GM12878 (cell line): ENCODE results near the gene GPR108. TPM values are rescaled to one million over a fixed set of nuclear protein-coding genes. Genes with fewer than 3 reads are reported as not detected.

Experiments used
- HDGF ChIP-seq: fragments of 450-650 bp; IDR thresholded peaks from 2 replicates; pipeline ENCODE4 v1.6.1; 2016; ENCODE audit warnings: antibody characterized with exemption
- IKZF1 ChIP-seq: fragments of 450-650 bp; conservative IDR thresholded peaks from 2 replicates; pipeline ENCODE4 v1.6.1; 2017; ENCODE audit warnings: antibody characterized with exemption, mild to moderate bottlenecking
- MEF2A ChIP-seq: IDR thresholded peaks from 2 replicates; pipeline ENCODE4 v1.6.1; 2011; ENCODE audit warnings: low read depth, mild to moderate bottlenecking, low read length, moderate library complexity; ENCODE audit not compliant: insufficient read depth
- MXI1 ChIP-seq: fragments of 150-350 bp; IDR thresholded peaks from 2 replicates; pipeline ENCODE4 v1.6.1; 2011; ENCODE audit warnings: low read depth, mild to moderate bottlenecking, inconsistent platforms, low read length, improper control_type of control experiment
- NR2C2 ChIP-seq: IDR thresholded peaks from 2 replicates; pipeline ENCODE4 v1.6.1; 2011; ENCODE audit warnings: borderline replicate concordance, low read depth; ENCODE audit not compliant: control insufficient read depth, insufficient read length
- POU2F2 ChIP-seq: IDR thresholded peaks from 3 replicates; pipeline ENCODE4 v1.6.1; 2011; ENCODE audit warnings: low read depth, mild to moderate bottlenecking, low read length, borderline replicate concordance
- RBBP5 ChIP-seq: fragments of 200-600 bp; sonication (generic); conservative IDR thresholded peaks from 2 replicates; pipeline ENCODE4 v1.6.1; 2016
- SMAD1 ChIP-seq: fragments of 450-650 bp; IDR thresholded peaks from 2 replicates; pipeline ENCODE4 v1.6.1; 2018; ENCODE audit warnings: mild to moderate bottlenecking, low read depth; ENCODE audit not compliant: partially characterized antibody
- TCF12 ChIP-seq: IDR thresholded peaks from 2 replicates; pipeline ENCODE4 v1.6.1; 2011; ENCODE audit warnings: low read depth, mild to moderate bottlenecking, low read length
- YBX1 ChIP-seq: fragments of 450-650 bp; IDR thresholded peaks from 2 replicates; pipeline ENCODE4 v1.6.1; 2016; ENCODE audit warnings: antibody characterized with exemption
- ZNF274 ChIP-seq: IDR thresholded peaks from one replicate; pipeline ENCODE4 v1.8.0; 2011; ENCODE audit not compliant: insufficient read length, insufficient read depth
- polyA plus RNA-seq, 11 experiments: library from polyadenylated mRNA; depleted of rRNA in 4 of 11; unstranded in 6 of 11; stranded (reverse) in 5 of 11; fragments of >200 nt; fragmentation: Nextera tagmentation in 4 of 11; fragmentation: Illumina TruSeq in 1 of 11; extraction: Ambion mirVana in 4 of 11; extraction: Trizol in 1 of 11; gene quantifications; 1 replicate in 1 of 11; 2 replicates in 10 of 11; pipeline versions ENCODE4 v1.2.1 to v1.2.3, GENCODE V29; 2011 to 2016; ENCODE audit warnings: inconsistent platforms in 2 of 11, missing spikeins in 2 of 11, low read depth in 1 of 11
- total RNA-seq, 4 experiments: library from RNA; depleted of rRNA in 3 of 4; stranded (reverse); fragments of >200 nt in 3 of 4; fragmentation: Illumina TruSeq in 1 of 4; extraction: Trizol in 1 of 4; gene quantifications; 2 replicates each; pipeline versions ENCODE4 v1.2.1 to v1.2.3, GENCODE V29; 2013 to 2021
- TF ChIP-seq, protein P1 (sequence below): fragments of 150-350 bp; IDR thresholded peaks from 2 replicates; pipeline ENCODE4 v1.6.1; 2016; ENCODE audit warnings: low read depth, low read length
- TF ChIP-seq, protein P2 (sequence below): fragments of 450-650 bp; IDR thresholded peaks from 2 replicates; pipeline ENCODE4 v1.6.1; 2017; ENCODE audit warnings: mild to moderate bottlenecking
- TF ChIP-seq, protein P3 (sequence below): IDR thresholded peaks from 2 replicates; pipeline ENCODE4 v1.6.1; 2012; ENCODE audit warnings: low read length, inconsistent platforms
- TF ChIP-seq, protein P4 (sequence below): IDR thresholded peaks from 2 replicates; pipeline ENCODE4 v1.6.1; 2012; ENCODE audit warnings: low read depth, low read length, improper control_type of control experiment
- TF ChIP-seq, protein P5 (sequence below): fragments of 450-650 bp; IDR thresholded peaks from 2 replicates; pipeline ENCODE4 v1.6.1; 2017; ENCODE audit warnings: antibody characterized with exemption, mild to moderate bottlenecking, moderate library complexity
- TF ChIP-seq, protein P6 (sequence below): fragments of 450-650 bp; formaldehyde crosslinking; IDR thresholded peaks from 2 replicates; pipeline ENCODE4 v1.4.0; 2022; ENCODE audit warnings: mild to moderate bottlenecking, moderate library complexity

Gene GPR108
- total and polyA plus RNA-seq, 10 of the 15 experiments (the other 5 are each of a cell fraction or from before 2014, with no cell fraction given) = 4.4 to 87.2 (median 57.1) TPM

DNA sequence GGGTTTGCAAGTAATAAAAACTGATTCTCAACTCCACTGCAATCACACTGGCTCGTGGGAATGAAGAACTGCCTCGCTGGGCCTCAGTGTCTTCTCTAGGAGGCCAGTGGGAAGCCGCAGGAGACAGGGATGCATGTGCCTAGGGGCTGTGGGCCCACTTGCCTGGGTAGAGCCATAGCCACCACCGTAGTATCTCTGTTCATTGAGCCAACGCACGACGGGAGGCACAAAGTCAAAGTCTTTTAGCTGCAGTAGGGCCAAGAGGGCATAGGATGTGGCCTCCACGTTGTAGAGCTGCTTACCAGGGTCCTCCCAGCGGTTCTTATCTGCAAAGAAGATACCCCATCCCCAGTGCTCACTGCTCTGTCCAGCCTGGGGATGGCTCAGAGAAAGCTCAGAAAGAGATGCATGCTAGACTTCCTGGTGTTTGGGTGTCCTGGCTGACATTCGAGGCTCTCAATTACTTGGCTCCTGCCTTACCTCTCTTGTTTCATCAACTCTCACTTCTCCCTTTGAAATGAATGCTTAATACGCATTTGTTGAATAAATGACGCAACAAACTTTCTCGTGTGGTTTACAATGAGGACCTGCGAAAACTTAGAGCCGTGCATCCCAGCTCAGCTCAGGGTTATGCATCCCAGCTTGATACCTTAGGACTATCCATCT lies 51.3 kb downstream of the GPR108 start (continued):
- TF ChIP-seq, protein P1, sequence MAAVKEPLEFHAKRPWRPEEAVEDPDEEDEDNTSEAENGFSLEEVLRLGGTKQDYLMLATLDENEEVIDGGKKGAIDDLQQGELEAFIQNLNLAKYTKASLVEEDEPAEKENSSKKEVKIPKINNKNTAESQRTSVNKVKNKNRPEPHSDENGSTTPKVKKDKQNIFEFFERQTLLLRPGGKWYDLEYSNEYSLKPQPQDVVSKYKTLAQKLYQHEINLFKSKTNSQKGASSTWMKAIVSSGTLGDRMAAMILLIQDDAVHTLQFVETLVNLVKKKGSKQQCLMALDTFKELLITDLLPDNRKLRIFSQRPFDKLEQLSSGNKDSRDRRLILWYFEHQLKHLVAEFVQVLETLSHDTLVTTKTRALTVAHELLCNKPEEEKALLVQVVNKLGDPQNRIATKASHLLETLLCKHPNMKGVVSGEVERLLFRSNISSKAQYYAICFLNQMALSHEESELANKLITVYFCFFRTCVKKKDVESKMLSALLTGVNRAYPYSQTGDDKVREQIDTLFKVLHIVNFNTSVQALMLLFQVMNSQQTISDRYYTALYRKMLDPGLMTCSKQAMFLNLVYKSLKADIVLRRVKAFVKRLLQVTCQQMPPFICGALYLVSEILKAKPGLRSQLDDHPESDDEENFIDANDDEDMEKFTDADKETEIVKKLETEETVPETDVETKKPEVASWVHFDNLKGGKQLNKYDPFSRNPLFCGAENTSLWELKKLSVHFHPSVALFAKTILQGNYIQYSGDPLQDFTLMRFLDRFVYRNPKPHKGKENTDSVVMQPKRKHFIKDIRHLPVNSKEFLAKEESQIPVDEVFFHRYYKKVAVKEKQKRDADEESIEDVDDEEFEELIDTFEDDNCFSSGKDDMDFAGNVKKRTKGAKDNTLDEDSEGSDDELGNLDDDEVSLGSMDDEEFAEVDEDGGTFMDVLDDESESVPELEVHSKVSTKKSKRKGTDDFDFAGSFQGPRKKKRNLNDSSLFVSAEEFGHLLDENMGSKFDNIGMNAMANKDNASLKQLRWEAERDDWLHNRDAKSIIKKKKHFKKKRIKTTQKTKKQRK = no peak
- no peak for TF ChIP-seq YBX1
- TF ChIP-seq IKZF1 = peak; percentile 36
- no peak for TF ChIP-seq TCF12
- no peak for TF ChIP-seq SMAD1
- no peak for TF ChIP-seq HDGF
- no peak for TF ChIP-seq RBBP5
- no peak for TF ChIP-seq ZNF274
- TF ChIP-seq, protein P2, sequence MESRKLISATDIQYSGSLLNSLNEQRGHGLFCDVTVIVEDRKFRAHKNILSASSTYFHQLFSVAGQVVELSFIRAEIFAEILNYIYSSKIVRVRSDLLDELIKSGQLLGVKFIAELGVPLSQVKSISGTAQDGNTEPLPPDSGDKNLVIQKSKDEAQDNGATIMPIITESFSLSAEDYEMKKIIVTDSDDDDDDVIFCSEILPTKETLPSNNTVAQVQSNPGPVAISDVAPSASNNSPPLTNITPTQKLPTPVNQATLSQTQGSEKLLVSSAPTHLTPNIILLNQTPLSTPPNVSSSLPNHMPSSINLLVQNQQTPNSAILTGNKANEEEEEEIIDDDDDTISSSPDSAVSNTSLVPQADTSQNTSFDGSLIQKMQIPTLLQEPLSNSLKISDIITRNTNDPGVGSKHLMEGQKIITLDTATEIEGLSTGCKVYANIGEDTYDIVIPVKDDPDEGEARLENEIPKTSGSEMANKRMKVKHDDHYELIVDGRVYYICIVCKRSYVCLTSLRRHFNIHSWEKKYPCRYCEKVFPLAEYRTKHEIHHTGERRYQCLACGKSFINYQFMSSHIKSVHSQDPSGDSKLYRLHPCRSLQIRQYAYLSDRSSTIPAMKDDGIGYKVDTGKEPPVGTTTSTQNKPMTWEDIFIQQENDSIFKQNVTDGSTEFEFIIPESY = no peak
- no peak for TF ChIP-seq MEF2A
- TF ChIP-seq NR2C2 = no peak
- TF ChIP-seq, protein P3, sequence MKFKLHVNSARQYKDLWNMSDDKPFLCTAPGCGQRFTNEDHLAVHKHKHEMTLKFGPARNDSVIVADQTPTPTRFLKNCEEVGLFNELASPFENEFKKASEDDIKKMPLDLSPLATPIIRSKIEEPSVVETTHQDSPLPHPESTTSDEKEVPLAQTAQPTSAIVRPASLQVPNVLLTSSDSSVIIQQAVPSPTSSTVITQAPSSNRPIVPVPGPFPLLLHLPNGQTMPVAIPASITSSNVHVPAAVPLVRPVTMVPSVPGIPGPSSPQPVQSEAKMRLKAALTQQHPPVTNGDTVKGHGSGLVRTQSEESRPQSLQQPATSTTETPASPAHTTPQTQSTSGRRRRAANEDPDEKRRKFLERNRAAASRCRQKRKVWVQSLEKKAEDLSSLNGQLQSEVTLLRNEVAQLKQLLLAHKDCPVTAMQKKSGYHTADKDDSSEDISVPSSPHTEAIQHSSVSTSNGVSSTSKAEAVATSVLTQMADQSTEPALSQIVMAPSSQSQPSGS = no peak
- TF ChIP-seq, protein P4, sequence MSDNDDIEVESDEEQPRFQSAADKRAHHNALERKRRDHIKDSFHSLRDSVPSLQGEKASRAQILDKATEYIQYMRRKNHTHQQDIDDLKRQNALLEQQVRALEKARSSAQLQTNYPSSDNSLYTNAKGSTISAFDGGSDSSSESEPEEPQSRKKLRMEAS = no peak
- TF ChIP-seq, protein P5, sequence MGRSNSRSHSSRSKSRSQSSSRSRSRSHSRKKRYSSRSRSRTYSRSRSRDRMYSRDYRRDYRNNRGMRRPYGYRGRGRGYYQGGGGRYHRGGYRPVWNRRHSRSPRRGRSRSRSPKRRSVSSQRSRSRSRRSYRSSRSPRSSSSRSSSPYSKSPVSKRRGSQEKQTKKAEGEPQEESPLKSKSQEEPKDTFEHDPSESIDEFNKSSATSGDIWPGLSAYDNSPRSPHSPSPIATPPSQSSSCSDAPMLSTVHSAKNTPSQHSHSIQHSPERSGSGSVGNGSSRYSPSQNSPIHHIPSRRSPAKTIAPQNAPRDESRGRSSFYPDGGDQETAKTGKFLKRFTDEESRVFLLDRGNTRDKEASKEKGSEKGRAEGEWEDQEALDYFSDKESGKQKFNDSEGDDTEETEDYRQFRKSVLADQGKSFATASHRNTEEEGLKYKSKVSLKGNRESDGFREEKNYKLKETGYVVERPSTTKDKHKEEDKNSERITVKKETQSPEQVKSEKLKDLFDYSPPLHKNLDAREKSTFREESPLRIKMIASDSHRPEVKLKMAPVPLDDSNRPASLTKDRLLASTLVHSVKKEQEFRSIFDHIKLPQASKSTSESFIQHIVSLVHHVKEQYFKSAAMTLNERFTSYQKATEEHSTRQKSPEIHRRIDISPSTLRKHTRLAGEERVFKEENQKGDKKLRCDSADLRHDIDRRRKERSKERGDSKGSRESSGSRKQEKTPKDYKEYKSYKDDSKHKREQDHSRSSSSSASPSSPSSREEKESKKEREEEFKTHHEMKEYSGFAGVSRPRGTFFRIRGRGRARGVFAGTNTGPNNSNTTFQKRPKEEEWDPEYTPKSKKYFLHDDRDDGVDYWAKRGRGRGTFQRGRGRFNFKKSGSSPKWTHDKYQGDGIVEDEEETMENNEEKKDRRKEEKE = no peak
- TF ChIP-seq MXI1 = no peak
- TF ChIP-seq, protein P6, sequence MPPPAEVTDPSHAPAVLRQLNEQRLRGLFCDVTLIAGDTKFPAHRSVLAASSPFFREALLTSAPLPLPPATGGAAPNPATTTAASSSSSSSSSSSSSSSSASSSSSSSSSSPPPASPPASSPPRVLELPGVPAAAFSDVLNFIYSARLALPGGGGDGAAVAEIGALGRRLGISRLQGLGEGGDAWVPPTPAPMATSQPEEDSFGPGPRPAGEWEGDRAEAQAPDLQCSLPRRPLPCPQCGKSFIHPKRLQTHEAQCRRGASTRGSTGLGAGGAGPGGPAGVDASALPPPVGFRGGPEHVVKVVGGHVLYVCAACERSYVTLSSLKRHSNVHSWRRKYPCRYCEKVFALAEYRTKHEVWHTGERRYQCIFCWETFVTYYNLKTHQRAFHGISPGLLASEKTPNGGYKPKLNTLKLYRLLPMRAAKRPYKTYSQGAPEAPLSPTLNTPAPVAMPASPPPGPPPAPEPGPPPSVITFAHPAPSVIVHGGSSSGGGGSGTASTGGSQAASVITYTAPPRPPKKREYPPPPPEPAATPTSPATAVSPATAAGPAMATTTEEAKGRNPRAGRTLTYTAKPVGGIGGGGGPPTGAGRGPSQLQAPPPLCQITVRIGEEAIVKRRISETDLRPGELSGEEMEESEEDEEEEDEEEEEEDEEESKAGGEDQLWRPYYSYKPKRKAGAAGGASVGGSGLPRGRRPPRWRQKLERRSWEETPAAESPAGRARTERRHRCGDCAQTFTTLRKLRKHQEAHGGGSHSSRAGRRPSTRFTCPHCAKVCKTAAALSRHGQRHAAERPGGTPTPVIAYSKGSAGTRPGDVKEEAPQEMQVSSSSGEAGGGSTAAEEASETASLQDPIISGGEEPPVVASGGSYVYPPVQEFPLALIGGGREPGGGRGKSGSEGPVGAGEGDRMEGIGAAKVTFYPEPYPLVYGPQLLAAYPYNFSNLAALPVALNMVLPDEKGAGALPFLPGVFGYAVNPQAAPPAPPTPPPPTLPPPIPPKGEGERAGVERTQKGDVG (CRISPR knock-in tag) = no peak
- TF ChIP-seq POU2F2 = no peak
